Measurements from ENCODE around the gene FAN1. TPM values are rescaled to one million over a fixed set of nuclear protein-coding genes. Genes with fewer than 3 reads are reported as not detected.

FAN1 gene
- total RNA-seq, 1 donor from 2014 or later: 26.6 TPM

DNA sequence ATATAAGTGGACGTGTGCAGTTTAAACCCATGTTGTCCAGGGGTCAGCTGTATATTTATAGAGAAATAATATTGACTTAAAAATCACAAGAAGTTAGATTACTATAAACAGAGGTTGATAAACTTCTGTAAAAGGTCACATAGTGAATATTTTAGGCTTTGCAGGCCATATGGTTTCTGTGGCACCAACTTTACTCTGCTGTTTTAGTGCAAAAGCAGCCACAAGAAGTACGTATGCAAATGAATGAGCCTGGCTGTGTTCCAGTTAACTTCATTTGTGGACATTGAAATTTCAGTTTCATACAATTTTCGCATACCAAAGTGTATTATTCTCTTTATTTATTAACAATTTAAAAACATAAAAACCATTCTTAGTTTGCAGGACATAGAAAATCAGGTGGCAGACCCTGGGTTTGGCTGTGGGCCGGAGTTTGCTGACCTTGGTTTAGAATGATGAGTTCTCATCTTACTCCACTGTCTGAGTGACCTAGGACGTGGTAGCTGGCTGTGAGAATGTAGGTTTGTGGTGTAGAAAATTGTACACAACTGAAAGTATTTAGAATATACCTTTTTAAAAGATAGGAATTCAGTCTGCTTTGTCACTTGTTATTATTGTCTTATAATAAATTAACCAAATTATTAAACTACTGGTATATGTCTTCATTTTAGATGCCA, 16.3 kb downstream of the FAN1 start:
- H3K36me3 Mint-ChIP-seq (ENCODE audit: insufficient read depth): peaks cover 20% of the 10 kb centered on the region
- TF ChIP-seq CTCF (IDR thresholded peaks at IDR 0.05; ENCODE audit: unreplicated experiment): no peak
- no peak overlapping the region for H3K27ac Mint-ChIP-seq
- no peaks in the 10 kb centered on the region for H3K27me3 Mint-ChIP-seq
- no peaks in the 10 kb centered on the region for H3K4me1 Mint-ChIP-seq (ENCODE audit: low read depth)
- H3K9me3 Mint-ChIP-seq (ENCODE audit: low read depth): no peaks in the 10 kb centered on the region
- DNase-seq (ENCODE audit: low spot score, unreplicated experiment): no peak
- H3K4me3 Mint-ChIP-seq (ENCODE audit: low read depth): no peak overlapping the region

GRCh38 chr15:30921106-30921505, 17.4 kb downstream of the FAN1 start:
- Mint-ChIP-seq H3K27ac (no peak overlapping the region), H3K36me3 (ENCODE audit: insufficient read depth) (peaks cover 16% of the 10 kb centered on the region), H3K4me1 (ENCODE audit: low read depth) (no peaks in the 10 kb centered on the region), H3K4me3 (ENCODE audit: low read depth) (no peak overlapping the region), H3K9me3 (ENCODE audit: low read depth) (no peaks in the 10 kb centered on the region), H3K27me3 (no peaks in the 10 kb centered on the region)
- no peak for DNase-seq (ENCODE audit: low spot score, unreplicated experiment)
- TF ChIP-seq CTCF (IDR thresholded peaks at IDR 0.05; ENCODE audit: unreplicated experiment): no peak

GRCh38 chr15:30921781-30922479, 18.2 kb downstream of the FAN1 start:
- Mint-ChIP-seq H3K4me1 (ENCODE audit: low read depth) (no peaks in the 10 kb centered on the region), H3K27me3 (no peaks in the 10 kb centered on the region), H3K9me3 (ENCODE audit: low read depth) (no peaks in the 10 kb centered on the region), H3K27ac (no peak overlapping the region), H3K36me3 (ENCODE audit: insufficient read depth) (peaks cover 16% of the 10 kb centered on the region), H3K4me3 (ENCODE audit: low read depth) (no peak overlapping the region)
- DNase-seq (ENCODE audit: low spot score, unreplicated experiment): no peak
- no peak for TF ChIP-seq CTCF (IDR thresholded peaks at IDR 0.05; ENCODE audit: unreplicated experiment)

- Mint-ChIP-seq H3K36me3 (ENCODE audit: insufficient read depth) (peaks cover 15% of the 10 kb centered on the region), H3K4me1 (ENCODE audit: low read depth) (no peaks in the 10 kb centered on the region), H3K9me3 (ENCODE audit: low read depth) (no peaks in the 10 kb centered on the region), H3K4me3 (ENCODE audit: low read depth) (no peak overlapping the region), H3K27ac (no peak overlapping the region), H3K27me3 (no peaks in the 10 kb centered on the region)
- no peak for DNase-seq (ENCODE audit: low spot score, unreplicated experiment)
- TF ChIP-seq CTCF (IDR thresholded peaks at IDR 0.05; ENCODE audit: unreplicated experiment): no peak
Measured at GRCh38 chr15:30922480-30923311, 19.0 kb downstream of the FAN1 start.

- no peak overlapping the region for H3K27ac Mint-ChIP-seq
- no peaks in the 10 kb centered on the region for H3K4me1 Mint-ChIP-seq (ENCODE audit: low read depth)
- peaks cover 13% of the 10 kb centered on the region for H3K36me3 Mint-ChIP-seq (ENCODE audit: insufficient read depth)
- H3K9me3 Mint-ChIP-seq (ENCODE audit: low read depth): no peaks in the 10 kb centered on the region
- no peaks in the 10 kb centered on the region for H3K27me3 Mint-ChIP-seq
- no peak for DNase-seq (ENCODE audit: low spot score, unreplicated experiment)
- no peak overlapping the region for H3K4me3 Mint-ChIP-seq (ENCODE audit: low read depth)
- TF ChIP-seq CTCF (IDR thresholded peaks at IDR 0.05; ENCODE audit: unreplicated experiment): no peak
Measured at GRCh38 chr15:30923429-30923828, 19.7 kb downstream of the FAN1 start.
